Brain pericyte (primary cell): Measurements from ENCODE around the gene LDHD.
A peak's percentile ranks its signal among the peaks of the same experiment; 100 is the strongest.
"Not testable (repeated sequence)": the region's sequence is repeated elsewhere in the genome, so short reads cannot be mapped to it uniquely, and the experiment has no call there.

Experiments used
- DNase-seq: peaks from one replicate; pipeline ENCODE4 v3.0.0-alpha.2; 2012; ENCODE audit warnings: low read depth, low spot score

The LDHD gene

GRCh38 chr16:75116081-75116910 lies at the start of gene LDHD:
TSS of gene LDHD (minus strand) at chr16:75116780. CDS start at chr16:75116720, 60 bp downstream.
- no peak for DNase-seq

DNA sequence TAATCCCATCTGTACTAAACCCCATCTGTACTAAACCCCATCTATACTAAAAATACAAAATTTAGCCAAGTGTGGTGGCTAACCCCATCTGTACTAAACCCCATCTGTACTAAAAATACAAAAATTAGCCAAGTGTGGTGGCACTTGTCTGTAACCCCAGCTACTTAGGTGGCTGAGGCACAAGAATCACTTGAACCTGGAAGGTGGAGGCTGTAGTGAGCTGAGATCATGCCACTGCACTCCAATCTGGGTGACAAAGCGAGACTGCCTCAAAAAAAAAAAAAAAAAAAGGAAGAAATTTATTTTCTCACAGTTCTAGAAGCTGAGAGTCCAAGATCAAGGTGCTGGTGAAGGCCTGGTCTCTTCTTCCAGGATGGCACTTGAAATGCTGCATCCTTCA lies 43.8 kb upstream of the LDHD start:
- DNase-seq = no peak

DNA sequence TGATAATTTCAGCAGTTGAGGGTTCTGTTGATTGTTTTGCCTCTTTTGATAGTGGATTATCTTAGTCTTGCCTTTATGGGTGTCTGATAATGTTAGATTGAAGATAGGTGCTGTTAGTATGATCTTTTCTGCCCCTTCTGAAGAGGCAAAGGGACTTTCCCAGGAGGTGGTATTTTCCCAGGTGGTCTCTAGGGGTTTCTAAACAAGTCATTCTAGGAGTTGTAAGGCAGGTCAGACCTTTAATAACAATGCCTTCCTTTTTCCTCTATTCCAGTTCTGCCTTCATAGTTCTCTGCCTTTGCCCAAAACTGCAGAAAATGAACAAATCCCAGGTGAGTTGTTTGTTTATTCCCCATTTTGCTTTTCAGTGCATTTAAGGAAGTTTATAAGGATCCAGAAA lies 36.1 kb upstream of the LDHD start:
- DNase-seq = no peak

- no peak for DNase-seq
Measured at GRCh38 chr16:75151798-75152197, 35.2 kb upstream of the LDHD start.

- peak; percentile 60 for DNase-seq
Measured at GRCh38 chr16:75148311-75149195, 32.0 kb upstream of the LDHD start, which contains the start of gene ZFP1. TSS of gene ZFP1 (plus strand) at chr16:75148524. CDS start at chr16:75152952, 4,428 bp downstream.

GRCh38 chr16:75147968-75148310 lies 31.4 kb upstream of the LDHD start:
- DNase-seq = no peak

DNA sequence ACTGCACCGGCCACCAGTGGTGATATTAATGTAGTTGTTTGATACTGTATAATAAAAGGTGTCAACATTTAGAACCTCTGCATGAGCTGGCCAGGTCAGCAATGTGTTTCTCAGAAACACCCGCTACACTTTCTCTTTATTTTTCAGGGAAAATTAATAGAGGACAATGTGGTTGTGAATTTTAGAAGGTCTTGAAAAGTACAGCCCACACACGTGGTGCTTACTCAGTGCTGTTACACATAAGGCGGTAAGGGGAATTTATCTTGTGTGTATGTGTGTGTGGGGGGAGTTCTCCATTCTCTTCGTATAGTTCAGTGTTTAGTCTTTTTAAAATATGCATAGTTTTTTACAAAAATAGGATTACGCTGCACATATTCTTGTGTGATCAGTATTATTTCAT lies 27.4 kb upstream of the LDHD start:
- DNase-seq = no peak

- no peak for DNase-seq
Measured at GRCh38 chr16:75139498-75139897, 22.9 kb upstream of the LDHD start.

GRCh38 chr16:75138636-75139035 lies 22.1 kb upstream of the LDHD start:
- no peak for DNase-seq

DNA sequence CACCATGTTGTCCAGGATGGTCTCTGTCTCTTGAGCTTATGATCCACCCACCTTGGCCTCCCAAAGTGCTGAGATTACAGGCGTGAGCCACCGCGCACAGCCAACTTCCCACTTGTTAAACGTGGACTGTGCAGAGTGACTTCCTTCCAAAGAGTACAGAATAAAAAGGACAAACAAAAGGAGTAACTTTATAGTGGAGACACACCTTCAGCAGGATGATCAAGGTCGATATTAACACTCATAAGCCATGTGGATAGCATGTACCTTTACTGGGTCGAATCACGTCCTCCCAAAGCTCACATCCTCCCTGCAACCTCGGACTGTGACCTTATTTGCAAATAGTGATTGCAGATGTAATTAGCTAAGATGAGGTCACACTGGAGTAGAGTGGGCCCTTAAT lies 21.7 kb upstream of the LDHD start:
- DNase-seq = no peak

- no peak for DNase-seq
Measured at GRCh38 chr16:75131081-75131480, 14.5 kb upstream of the LDHD start.

- DNase-seq = no peak
Measured at GRCh38 chr16:75130150-75130771, 13.7 kb upstream of the LDHD start.

- DNase-seq = not testable (repeated sequence)
Measured at GRCh38 chr16:75129421-75130149, 13.0 kb upstream of the LDHD start.

DNA sequence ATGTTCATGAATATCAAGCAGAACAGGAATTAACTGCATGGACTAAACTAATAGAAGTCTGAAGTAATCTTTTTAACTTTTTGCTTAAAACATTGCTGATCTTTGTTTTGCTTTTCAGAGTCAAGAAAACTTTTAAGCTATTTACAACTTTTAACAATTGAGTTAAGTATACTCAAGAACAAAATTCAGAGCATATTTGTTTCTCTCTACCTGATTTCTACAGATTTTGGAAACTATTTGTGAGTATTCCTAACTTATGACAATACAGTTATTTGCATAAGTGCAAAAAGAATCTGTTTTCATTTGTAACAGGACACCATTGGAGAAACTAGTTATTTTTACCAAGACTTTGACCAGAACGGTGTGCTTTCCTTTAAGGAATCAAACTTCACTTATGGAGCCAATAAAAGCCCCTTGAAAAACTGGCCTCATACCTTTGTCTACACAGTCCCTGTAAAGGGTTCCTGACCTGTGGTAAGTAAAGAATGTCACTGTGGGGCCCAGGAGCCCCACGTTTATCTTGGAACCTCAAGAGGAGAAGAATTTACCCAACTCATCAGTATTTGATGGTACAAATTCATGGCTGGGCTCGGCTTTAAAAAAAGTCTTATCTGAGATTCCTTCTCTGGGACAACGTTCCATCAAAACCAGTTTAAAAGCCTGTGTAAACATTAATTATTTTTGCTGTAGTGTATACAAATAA lies 11.3 kb upstream of the LDHD start:
- DNase-seq = no peak

DNA sequence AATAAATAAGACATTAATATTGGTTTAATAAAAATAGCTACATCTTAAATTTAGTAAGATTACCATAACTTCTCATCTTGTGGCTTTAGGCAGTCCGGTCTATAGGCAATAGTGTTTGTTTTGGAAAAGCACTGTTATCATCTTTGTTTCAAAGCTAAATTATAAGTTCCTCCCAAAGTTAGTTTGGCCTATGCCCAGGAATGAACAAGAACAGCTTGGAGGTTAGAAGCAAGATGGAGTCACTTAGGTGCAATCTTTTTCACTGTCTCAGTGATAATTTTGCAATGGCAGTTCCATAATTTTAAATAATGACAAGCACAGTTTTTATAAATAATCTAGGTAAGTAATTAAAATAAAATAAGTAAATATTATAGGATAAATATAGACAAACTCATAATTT lies 6.0 kb upstream of the LDHD start:
- no peak for DNase-seq

DNA sequence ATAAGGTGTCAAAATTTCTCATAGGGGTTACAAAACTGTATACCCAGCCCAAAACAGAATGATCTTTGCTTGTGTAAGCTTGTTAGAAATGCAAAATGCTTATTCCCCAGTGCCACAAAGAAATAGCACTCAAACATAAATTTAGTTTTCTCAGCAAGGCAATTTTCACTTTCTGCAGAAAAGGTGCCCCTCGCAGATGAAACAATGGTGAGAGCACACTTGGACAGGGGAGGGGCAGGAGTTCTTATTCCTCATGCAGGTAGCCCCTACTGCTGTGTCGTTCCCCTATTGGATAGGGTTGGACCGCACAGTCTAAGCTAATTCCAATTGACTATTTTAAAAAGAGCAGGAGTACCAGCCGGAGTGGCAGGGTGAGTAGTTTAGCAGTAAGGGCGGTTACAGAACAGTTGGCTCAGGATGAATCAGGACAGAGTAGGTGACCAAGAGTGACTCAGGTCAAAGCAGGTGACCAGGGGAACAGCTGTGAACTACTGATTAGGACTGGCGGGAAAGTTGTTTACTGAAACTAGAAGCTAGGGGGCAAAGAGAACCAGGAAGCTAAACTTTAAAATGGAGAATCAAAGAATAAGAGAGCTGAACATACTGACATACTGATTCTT lies 5.5 kb upstream of the LDHD start:
- no peak for DNase-seq

- DNase-seq = no peak
Measured at GRCh38 chr16:75120253-75120652, 3.7 kb upstream of the LDHD start.

GRCh38 chr16:75118943-75119539 lies 2.5 kb upstream of the LDHD start:
- no peak for DNase-seq

GRCh38 chr16:75116911-75117245 lies 298 bp upstream of the LDHD start:
- DNase-seq = no peak
